Measurements from ENCODE around the gene CNKSR3.

The CNKSR3 gene

GRCh38 chr6:154394571-154394970 is 115.9 kb downstream of the CNKSR3 start:
- H3K4me3 ChIP-seq: no peak overlapping the region
- no peak for DNase-seq
- no peaks in the 10 kb centered on the region for H3K27me3 ChIP-seq
- no peaks in the 10 kb centered on the region for H3K4me1 ChIP-seq
- intact Hi-C loops (cut with DNase I; ENCODE audit: low total_unique reads): no loop called here
- no peak for TF ChIP-seq CTCF (IDR thresholded peaks at IDR 0.05)
- no peaks in the 10 kb centered on the region for H3K9me3 ChIP-seq
- H3K27ac ChIP-seq: no peak overlapping the region
- H3K36me3 ChIP-seq: peaks cover 0 to 6% (median 0%) of the 10 kb centered on the region in 3 donors

GRCh38 chr6:154390034-154390433 is 120.5 kb downstream of the CNKSR3 start:
- Histone ChIP-seq H3K27ac (no peak overlapping the region), H3K9me3 (peaks cover 0 to 3% (median 0%) of the 10 kb centered on the region in 3 donors), H3K4me3 (no peak overlapping the region), H3K36me3 (no peaks in the 10 kb centered on the region), H3K27me3 (no peaks in the 10 kb centered on the region), H3K4me1 (peaks cover 0 to 20% (median 0%) of the 10 kb centered on the region in 4 donors)
- intact Hi-C loops (cut with DNase I; ENCODE audit: low total_unique reads): no loop called here
- DNase-seq: no peak
- TF ChIP-seq CTCF (IDR thresholded peaks at IDR 0.05): no peak

GRCh38 chr6:154388803-154389202 is 121.7 kb downstream of the CNKSR3 start:
- intact Hi-C loops (cut with DNase I; ENCODE audit: low total_unique reads): no loop called here
- Histone ChIP-seq H3K27ac (no peak overlapping the region), H3K4me1 (peaks cover 0 to 20% (median 0%) of the 10 kb centered on the region in 4 donors), H3K36me3 (no peaks in the 10 kb centered on the region), H3K27me3 (no peaks in the 10 kb centered on the region), H3K9me3 (peaks cover 0 to 3% (median 0%) of the 10 kb centered on the region in 3 donors), H3K4me3 (no peak overlapping the region)
- no peak for DNase-seq
- no peak for TF ChIP-seq CTCF (IDR thresholded peaks at IDR 0.05)

- intact Hi-C loops (cut with DNase I; ENCODE audit: low total_unique reads): no loop called here
- no peaks in the 10 kb centered on the region for H3K27me3 ChIP-seq
- H3K9me3 ChIP-seq: peaks cover 0 to 3% (median 0%) of the 10 kb centered on the region in 3 donors
- no peak for TF ChIP-seq CTCF (IDR thresholded peaks at IDR 0.05)
- peaks cover 0 to 20% (median 0%) of the 10 kb centered on the region in 4 donors for H3K4me1 ChIP-seq
- no peaks in the 10 kb centered on the region for H3K36me3 ChIP-seq
- H3K4me3 ChIP-seq: no peak overlapping the region
- H3K27ac ChIP-seq: no peak overlapping the region
- no peak for DNase-seq
These were observed 123.4 kb downstream of the CNKSR3 start for GRCh38 chr6:154386848-154387717.

GRCh38 chr6:154384191-154384590 is 126.3 kb downstream of the CNKSR3 start:
- TF ChIP-seq CTCF (IDR thresholded peaks at IDR 0.05): no peak
- H3K4me3 ChIP-seq: no peak overlapping the region
- DNase-seq: no peak
- H3K27ac ChIP-seq: no peak overlapping the region
- intact Hi-C loops (cut with DNase I; ENCODE audit: low total_unique reads): no loop called here
- H3K36me3 ChIP-seq: no peaks in the 10 kb centered on the region
- H3K9me3 ChIP-seq: peaks cover 0 to 2% (median 0%) of the 10 kb centered on the region in 3 donors
- no peaks in the 10 kb centered on the region for H3K27me3 ChIP-seq
- H3K4me1 ChIP-seq: peaks cover 0 to 20% (median 0%) of the 10 kb centered on the region in 4 donors

Measured in tibial artery (tissue), 4 donors.